HepG2 (cell line): ENCODE measurements around the gene ETFA. TPM values are rescaled to one million over a fixed set of nuclear protein-coding genes. Genes with fewer than 3 reads are reported as not detected.

Source experiments
- CERS6 ChIP-seq: sonication (generic); formaldehyde crosslinking; IDR thresholded peaks from 2 replicates; pipeline ENCODE4 v1.5.0; 2020; ENCODE audit warnings: missing genetic modification reagents
- ETV5 ChIP-seq: IDR thresholded peaks from 2 replicates; pipeline ENCODE4 v1.6.1; 2018; ENCODE audit warnings: missing biosample characterization, missing genetic modification reagents, inconsistent platforms, borderline replicate concordance
- GLI4 ChIP-seq: sonication (generic); formaldehyde crosslinking; IDR thresholded peaks from 2 replicates; pipeline ENCODE4 v1.5.1; 2020; ENCODE audit warnings: missing genetic modification reagents, mild to moderate bottlenecking, moderate library complexity, borderline replicate concordance
- HDAC2 ChIP-seq: sonication (generic); formaldehyde crosslinking; IDR thresholded peaks from 2 replicates; pipeline ENCODE4 v1.4.0; 2020; ENCODE audit warnings: missing genetic modification reagents
- MIER3 ChIP-seq: IDR thresholded peaks from 2 replicates; pipeline ENCODE4 v1.6.1; 2016; ENCODE audit warnings: missing compliant biosample characterization, borderline replicate concordance
- PBX2 ChIP-seq: IDR thresholded peaks from 2 replicates; pipeline ENCODE4 v1.6.1; 2016; ENCODE audit warnings: control low read depth
- PHF5A ChIP-seq: IDR thresholded peaks from one replicate; pipeline ENCODE4 v1.6.1; 2018; ENCODE audit warnings: low read depth, missing genetic modification reagents; ENCODE audit not compliant: unreplicated experiment
- PITX1 ChIP-seq: sonication (generic); formaldehyde crosslinking; IDR thresholded peaks from 2 replicates; pipeline ENCODE4 v1.5.1; 2020; ENCODE audit warnings: mild to moderate bottlenecking, missing genetic modification reagents
- RBM22 ChIP-seq: fragments of 200-400 bp; formaldehyde crosslinking; optimal IDR thresholded peaks from 2 replicates; pipeline ENCODE3; 2017; ENCODE audit warnings: mild to moderate bottlenecking, low read length, moderate library complexity
- SATB2 ChIP-seq: sonication (generic); formaldehyde crosslinking; IDR thresholded peaks from 2 replicates; pipeline ENCODE4 v1.5.0; 2020; ENCODE audit warnings: missing genetic modification reagents
- SIN3B ChIP-seq: fragments of 150-350 bp; IDR thresholded peaks from 2 replicates; pipeline ENCODE4 v1.6.1; 2014; ENCODE audit warnings: low read length
- SKIL ChIP-seq: sonication (generic); formaldehyde crosslinking; IDR thresholded peaks from 2 replicates; pipeline ENCODE4 v1.8.0; 2022; ENCODE audit warnings: missing genetic modification reagents, mild to moderate bottlenecking, moderate library complexity, borderline replicate concordance
- TAF1 ChIP-seq: sonication (generic); formaldehyde crosslinking; IDR thresholded peaks from 2 replicates; pipeline ENCODE4 v1.4.0; 2020; ENCODE audit warnings: missing genetic modification reagents
- TBP ChIP-seq: sonication (generic); formaldehyde crosslinking; IDR thresholded peaks from 2 replicates; pipeline ENCODE4 v1.5.0; 2020; ENCODE audit warnings: missing genetic modification reagents
- TCF7 ChIP-seq: sonication (generic); IDR thresholded peaks from 2 replicates; pipeline ENCODE4 v1.6.1; 2016; ENCODE audit warnings: antibody characterized with exemption, low read depth
- ZBTB44 ChIP-seq: sonication (generic); formaldehyde crosslinking; IDR thresholded peaks from 2 replicates; pipeline ENCODE4 v1.4.0; 2020; ENCODE audit warnings: missing genetic modification reagents
- ZBTB7A ChIP-seq: sonication (generic); formaldehyde crosslinking; IDR thresholded peaks from 2 replicates; pipeline ENCODE4 v1.8.0; 2022; ENCODE audit warnings: mild to moderate bottlenecking, missing genetic modification reagents
- ZNF17 ChIP-seq: sonication (generic); formaldehyde crosslinking; IDR thresholded peaks from 2 replicates; pipeline ENCODE4 v1.5.0; 2020; ENCODE audit warnings: mild to moderate bottlenecking, missing genetic modification reagents
- ZNF367 ChIP-seq: sonication (generic); formaldehyde crosslinking; IDR thresholded peaks from 2 replicates; pipeline ENCODE4 v1.4.0; 2020; ENCODE audit warnings: missing genetic modification reagents, borderline replicate concordance
- ZNF501 ChIP-seq: sonication (generic); formaldehyde crosslinking; IDR thresholded peaks from 2 replicates; pipeline ENCODE4 v1.5.1; 2020; ENCODE audit warnings: mild to moderate bottlenecking, moderate library complexity, missing genetic modification reagents
- ZNF556 ChIP-seq: sonication (generic); formaldehyde crosslinking; IDR thresholded peaks from 2 replicates; pipeline ENCODE4 v1.4.0; 2020; ENCODE audit warnings: mild to moderate bottlenecking, missing genetic modification reagents, borderline replicate concordance
- ZNF660 ChIP-seq: sonication (generic); formaldehyde crosslinking; IDR thresholded peaks from 2 replicates; pipeline ENCODE4 v1.5.1; 2020; ENCODE audit warnings: mild to moderate bottlenecking, low read depth, missing genetic modification reagents, borderline replicate concordance
- ZNF770 ChIP-seq: sonication (generic); formaldehyde crosslinking; IDR thresholded peaks from 2 replicates; pipeline ENCODE4 v1.5.0; 2020; ENCODE audit warnings: mild to moderate bottlenecking, missing genetic modification reagents
- polyA plus RNA-seq, 8 experiments: library from polyadenylated mRNA; depleted of rRNA in 3 of 8; stranded (reverse) in 7 of 8; unstranded in 1 of 8; fragments of >200 nt; fragmentation: Illumina TruSeq in 4 of 8; extraction: Trizol in 4 of 8; gene quantifications; 2 replicates each; pipeline versions ENCODE4 v1.2.1 to v1.2.3, GENCODE V29; 2011 to 2016; ENCODE audit warnings: low read depth in 4 of 8, missing spikeins in 1 of 8, mixed read lengths in 1 of 8; ENCODE audit not compliant: insufficient read depth in 1 of 8
- total RNA-seq, 5 experiments: library from RNA; depleted of rRNA; stranded (reverse); fragments of >200 nt; fragmentation: Illumina TruSeq; extraction: Trizol; gene quantifications; 2 replicates each; pipeline ENCODE4 v1.2.3, GENCODE V29; 2016; ENCODE audit warnings: low read depth in 1 of 5

ETFA gene
- total and polyA plus RNA-seq, 2 of the 13 experiments (the other 11 are each of a cell fraction or from before 2014, with no cell fraction given): 291 to 396 TPM

GRCh38 chr15:76333720-76334437 is 22.6 kb upstream of the ETFA start (continued):
- TF ChIP-seq PBX2 (CRISPR knock-in tag) (no peak), ZNF770 (no peak), ZNF367 (CRISPR knock-in tag) (no peak), SATB2 (no peak), ZNF660 (CRISPR knock-in tag) (no peak), MIER3 (no peak), ZNF501 (CRISPR knock-in tag) (no peak), CERS6 (CRISPR knock-in tag) (no peak), HDAC2 (CRISPR knock-in tag) (no peak; the same call in 1 of the 2 replicates), TCF7 (no peak), ETV5 (peak; percentile 37; the same call in 1 of the 2 replicates), PHF5A (peak; percentile 84), ZNF17 (no peak), SIN3B (no peak), GLI4 (CRISPR knock-in tag) (no peak), PITX1 (peak; percentile 47; the same call in 1 of the 2 replicates), TAF1 (CRISPR knock-in tag) (no peak), ZNF556 (no peak), ZBTB44 (CRISPR knock-in tag) (no peak), SKIL (no peak; the same call in 1 of the 2 replicates), TBP (CRISPR knock-in tag) (no peak), ZBTB7A (CRISPR knock-in tag) (no peak), RBM22 (no peak)
